Peyer's patch (tissue), 4 donors: Measurements from ENCODE around the gene WDR7. TPM values are rescaled to one million over a fixed set of nuclear protein-coding genes. Genes with fewer than 3 reads are reported as not detected.

Experiments
- DNase-seq, 3 donors: peaks; one replicate each; pipeline ENCODE4 v3.0.0-alpha.2; 2017 to 2019
- H3K27ac ChIP-seq, 4 donors: fragments of 200-600 bp; sonication (generic); one replicate each; pipeline ENCODE4 v1.5.1; 2016 to 2019
- H3K27me3 ChIP-seq, 2 donors: fragments of 200-600 bp; sonication (generic); one replicate each; pipeline ENCODE4 v1.5.1; 2019
- H3K36me3 ChIP-seq, 3 donors: fragments of 200-600 bp; sonication (generic); one replicate each; pipeline ENCODE4 v1.5.1; 2016 to 2019
- H3K4me1 ChIP-seq, 4 donors: fragments of 200-600 bp; sonication (generic); one replicate each; pipeline ENCODE4 v1.5.1; 2016 to 2019
- H3K4me3 ChIP-seq, 4 donors: fragments of 200-600 bp; sonication (generic); 1 replicate in 3 of 4; 2 replicates in 1 of 4; pipeline ENCODE4 v1.5.1; 2016 to 2019; ENCODE audit warnings: mild to moderate bottlenecking in 1 of 4
- H3K9me3 ChIP-seq, 4 donors: fragments of 200-600 bp; sonication (generic); one replicate each; pipeline ENCODE4 v1.5.1; 2016 to 2019; ENCODE audit warnings: mild to moderate bottlenecking in 1 of 4
- CTCF ChIP-seq, 6 experiments: fragments of 450-650 bp in 4 of 6; fragments of 200-600 bp in 2 of 6; sonication (generic) in 1 of 6; IDR thresholded peaks; one replicate each; pipeline ENCODE4 v1.5.1; 2017 to 2019; ENCODE audit warnings: antibody characterized with exemption in 6 of 6, mild to moderate bottlenecking in 3 of 6, moderate library complexity in 1 of 6
- POLR2A ChIP-seq, 2 donors: fragments of 450-650 bp; IDR thresholded peaks; one replicate each; pipeline ENCODE4 v1.5.1; 2017; ENCODE audit warnings: antibody characterized with exemption in 2 of 2, mild to moderate bottlenecking in 2 of 2, moderate library complexity in 2 of 2
- total RNA-seq, 4 donors: library from RNA; depleted of rRNA; stranded (reverse); fragments of >200 nt; gene quantifications; one replicate each; pipeline ENCODE4 v1.1.0, GENCODE V29; 2016

Gene WDR7
- total RNA-seq, 4 donors from 2014 or later = 28.0 to 60.2 (median 34.4) TPM

- Histone ChIP-seq H3K9me3 (no peaks in the 10 kb centered on the region), H3K4me3 (no peak overlapping the region), H3K27me3 (no peaks in the 10 kb centered on the region), H3K4me1 (no peaks in the 10 kb centered on the region), H3K36me3 (no peaks in the 10 kb centered on the region), H3K27ac (no peak overlapping the region)
- DNase-seq = no peak
- TF ChIP-seq POLR2A (IDR thresholded peaks at IDR 0.05) (no peak), CTCF (IDR thresholded peaks at IDR 0.05) (no peak)
These were observed 409.7 kb downstream of the WDR7 start for GRCh38 chr18:57060814-57061213.

DNA sequence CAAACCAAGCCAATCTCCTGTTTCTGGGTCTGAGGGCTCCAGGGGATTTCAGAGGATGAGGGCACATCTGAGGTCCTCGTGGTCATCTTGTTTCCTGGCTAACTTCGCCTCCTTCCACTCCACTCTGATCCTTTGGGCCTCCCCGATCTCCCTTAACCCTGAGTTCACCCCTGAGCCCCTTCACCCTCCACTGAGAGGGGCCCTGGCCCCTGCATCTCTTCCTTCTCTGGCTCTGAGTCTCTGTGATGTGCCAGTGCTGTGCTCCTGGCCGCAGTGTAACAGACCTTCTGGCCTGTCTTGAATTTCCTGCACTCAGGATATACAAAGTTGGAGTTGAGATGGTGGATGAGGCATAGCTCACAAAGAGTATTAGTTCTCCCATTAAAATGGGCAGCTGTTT is 411.0 kb downstream of the WDR7 start:
- Histone ChIP-seq H3K27ac (no peak overlapping the region), H3K36me3 (no peaks in the 10 kb centered on the region), H3K27me3 (no peaks in the 10 kb centered on the region), H3K4me3 (no peak overlapping the region), H3K9me3 (no peaks in the 10 kb centered on the region), H3K4me1 (no peaks in the 10 kb centered on the region)
- no peak for TF ChIP-seq POLR2A (IDR thresholded peaks at IDR 0.05)
- no peak for TF ChIP-seq CTCF (IDR thresholded peaks at IDR 0.05)
- DNase-seq = no peak

DNA sequence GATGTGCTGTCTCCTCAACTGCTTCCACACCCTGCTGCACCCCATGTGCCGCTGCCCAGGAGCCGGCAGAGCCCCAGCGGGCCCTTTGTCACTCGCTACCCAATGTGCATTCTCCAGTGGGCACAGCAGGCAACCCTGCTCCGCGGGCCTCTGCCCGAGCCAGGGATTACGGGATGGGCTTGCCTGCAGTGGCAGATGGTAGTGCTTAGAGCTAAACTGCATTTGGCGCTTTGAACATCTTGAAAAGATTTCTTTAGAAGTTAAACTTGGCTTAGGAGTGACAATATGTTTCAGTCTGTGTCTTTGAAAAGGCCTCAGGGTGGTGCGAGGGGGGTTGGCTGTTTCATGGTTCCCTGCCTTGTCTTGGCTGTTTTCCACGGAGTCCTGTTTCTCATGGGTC is 411.7 kb downstream of the WDR7 start:
- no peak for TF ChIP-seq CTCF (IDR thresholded peaks at IDR 0.05)
- TF ChIP-seq POLR2A (IDR thresholded peaks at IDR 0.05) = no peak
- Histone ChIP-seq H3K4me3 (no peak overlapping the region), H3K9me3 (no peaks in the 10 kb centered on the region), H3K27me3 (no peaks in the 10 kb centered on the region), H3K4me1 (no peaks in the 10 kb centered on the region), H3K36me3 (no peaks in the 10 kb centered on the region), H3K27ac (no peak overlapping the region)
- DNase-seq = no peak

DNA sequence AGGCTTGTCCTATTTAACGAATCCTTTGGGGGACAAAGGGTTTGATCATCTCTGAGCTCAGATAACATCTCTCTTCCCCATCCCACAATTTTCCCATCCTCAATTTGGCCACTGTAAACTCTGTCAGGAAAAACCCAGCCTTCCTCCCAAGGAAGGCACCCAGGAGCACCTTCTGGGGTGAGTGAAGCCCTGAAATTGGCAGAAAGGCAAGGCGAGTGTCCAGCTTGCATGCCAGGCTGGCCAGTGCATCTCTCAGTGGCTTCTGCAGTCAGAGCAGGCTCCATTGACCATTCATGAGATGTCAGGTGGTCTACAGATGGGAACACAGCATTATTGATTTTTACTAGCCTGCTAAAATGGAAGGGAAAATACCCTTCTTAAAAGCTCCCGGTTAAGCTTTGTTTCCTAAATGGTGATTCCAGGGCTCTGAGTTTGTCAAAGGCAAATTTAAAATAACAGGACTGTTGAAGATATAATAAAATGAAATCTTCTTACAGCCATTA is 412.5 kb downstream of the WDR7 start:
- TF ChIP-seq CTCF (IDR thresholded peaks at IDR 0.05) (no peak), POLR2A (IDR thresholded peaks at IDR 0.05) (no peak)
- DNase-seq = no peak
- no peaks in the 10 kb centered on the region for H3K4me1 ChIP-seq
- H3K9me3 ChIP-seq = no peaks in the 10 kb centered on the region
- H3K36me3 ChIP-seq = no peaks in the 10 kb centered on the region
- H3K27ac ChIP-seq = no peak overlapping the region
- no peak overlapping the region for H3K4me3 ChIP-seq
- no peaks in the 10 kb centered on the region for H3K27me3 ChIP-seq

GRCh38 chr18:57073501-57074187 is 422.5 kb downstream of the WDR7 start:
- H3K9me3 ChIP-seq = no peaks in the 10 kb centered on the region
- DNase-seq = no peak
- peaks cover 0 to 8% (median 0%) of the 10 kb centered on the region in 4 donors for H3K4me1 ChIP-seq
- H3K27ac ChIP-seq = no peak overlapping the region
- no peak for TF ChIP-seq CTCF (IDR thresholded peaks at IDR 0.05)
- no peak for TF ChIP-seq POLR2A (IDR thresholded peaks at IDR 0.05)
- H3K27me3 ChIP-seq = no peaks in the 10 kb centered on the region
- no peaks in the 10 kb centered on the region for H3K36me3 ChIP-seq
- H3K4me3 ChIP-seq = no peak overlapping the region
